NCI-H526 (cell line): ENCODE data around the gene KRTAP19-5.
A peak's percentile ranks its signal among the peaks of the same experiment; 100 is the strongest.

Source experiments
- DNase-seq, 2 experiments: peaks; one replicate each; lab custom pipeline; 2025; lab: John Stamatoyannopoulos, UW

Gene KRTAP19-5

GRCh38 chr21:30502041-30502440 is at the start of gene KRTAP19-5:
KRTAP19-5 (minus strand) TSS chr21:30502141; CDS start chr21:30502090, 51 bp downstream.
- no peak for DNase-seq

GRCh38 chr21:30541764-30542163 is 39.8 kb upstream of the KRTAP19-5 start, which contains the start of gene KRTAP19-6:
KRTAP19-6 (minus strand) TSS chr21:30541864; CDS start chr21:30541833, 31 bp downstream.
- DNase-seq: no peak

- DNase-seq: no peak
These were observed 16.9 kb upstream of the KRTAP19-5 start for GRCh38 chr21:30518876-30519275.

GRCh38 chr21:30515681-30516080 is 13.7 kb upstream of the KRTAP19-5 start:
- DNase-seq: no peak

GRCh38 chr21:30505621-30506205 is 3.8 kb upstream of the KRTAP19-5 start:
- peak in 1 of 2 experiments; percentile 48 for DNase-seq

- DNase-seq: no peak
These were observed 4.9 kb downstream of the KRTAP19-5 start, which contains the start of gene KRTAP19-4 for GRCh38 chr21:30497065-30497464. KRTAP19-4 (minus strand) TSS chr21:30497165; CDS start chr21:30497110, 55 bp downstream.

- DNase-seq: no peak
These were observed 9.9 kb downstream of the KRTAP19-5 start, which contains the start of gene KRTAP19-3 for GRCh38 chr21:30491963-30492428. KRTAP19-3 (minus strand) TSS chr21:30492013; CDS start chr21:30491957, 56 bp downstream.

GRCh38 chr21:30487336-30487735 is 14.6 kb downstream of the KRTAP19-5 start, which contains the start of gene KRTAP19-2:
KRTAP19-2 (minus strand) TSS chr21:30487436; CDS start chr21:30487348, 88 bp downstream.
- no peak for DNase-seq

GRCh38 chr21:30486180-30486579 is 15.8 kb downstream of the KRTAP19-5 start:
- DNase-seq: no peak

- no peak for DNase-seq
These were observed 19.8 kb downstream of the KRTAP19-5 start for GRCh38 chr21:30482130-30482529.

- no peak for DNase-seq
These were observed 21.8 kb downstream of the KRTAP19-5 start, which contains the start of gene KRTAP19-1 for GRCh38 chr21:30480145-30480544. KRTAP19-1 (minus strand) TSS chr21:30480367; CDS start chr21:30480317, 50 bp downstream.

GRCh38 chr21:30479259-30479658 is 22.7 kb downstream of the KRTAP19-5 start:
- DNase-seq: no peak

GRCh38 chr21:30478004-30478403 is 23.9 kb downstream of the KRTAP19-5 start:
- peak in 1 of 2 experiments; percentile 11 for DNase-seq

- DNase-seq: no peak
These were observed 32.8 kb downstream of the KRTAP19-5 start for GRCh38 chr21:30468900-30469714.

- peak in 1 of 2 experiments; percentile 4 for DNase-seq
These were observed 38.2 kb downstream of the KRTAP19-5 start for GRCh38 chr21:30463713-30464112.
